Activated B cell treated with CpG ODN at 0.5 μM for 24 hours (primary cell): ENCODE data around the gene BCAS1. TPM values are rescaled to one million over a fixed set of nuclear protein-coding genes. Genes with fewer than 3 reads are reported as not detected.

Source experiments
- ATAC-seq: fragments of 200-7000 bp; cut with Tn5 transposase; one replicate; pipeline ENCODE4 v1.10.0; 2021; ENCODE audit warnings: low read depth, mild to moderate bottlenecking, moderate library complexity
- CTCF ChIA-PET: fragments of 350-600 bp; sonication (Branson Sonifier 250); formaldehyde crosslinking; loops from one replicate; lab custom pipeline; 2021; ENCODE audit warnings: antibody characterized with exemption; lab: Charles Lee
- POLR2A ChIA-PET: fragments of 350-600 bp; sonication (Branson Sonifier 250); formaldehyde crosslinking; loops from one replicate; lab custom pipeline; 2021; ENCODE audit warnings: antibody characterized with exemption; lab: Charles Lee
- DNase-seq: peaks from one replicate; pipeline ENCODE4 v3.0.0; 2022
- H3K27ac Mint-ChIP-seq: one replicate; pipeline ENCODE4 v1.8.0; 2020; ENCODE audit warnings: mixed read lengths
- H3K27me3 Mint-ChIP-seq: one replicate; pipeline ENCODE4 v1.8.0; 2021; ENCODE audit warnings: mixed read lengths
- H3K36me3 Mint-ChIP-seq: one replicate; pipeline ENCODE4 v1.8.0; 2021; ENCODE audit warnings: low read depth, mixed read lengths
- H3K4me1 Mint-ChIP-seq: one replicate; pipeline ENCODE4 v1.8.0; 2021; ENCODE audit warnings: mixed read lengths
- H3K4me3 Mint-ChIP-seq: one replicate; pipeline ENCODE4 v1.8.0; 2020; ENCODE audit warnings: mild to moderate bottlenecking, mixed read lengths
- H3K9me3 Mint-ChIP-seq: one replicate; pipeline ENCODE4 v1.8.0; 2020; ENCODE audit warnings: mixed read lengths
- CTCF ChIP-seq: fragments of 200-600 bp; IDR thresholded peaks from one replicate; pipeline ENCODE4 v1.8.0; 2022; ENCODE audit warnings: antibody characterized with exemption, mild to moderate bottlenecking
- intact Hi-C: fragments of 100-400 bp; cut with micrococcal nuclease; formaldehyde crosslinking; loops from one replicate; pipeline ENCODE4 v1.15.1; 2024
- total RNA-seq: library from RNA; stranded (reverse); gene quantifications from 2 replicates; pipeline ENCODE4 v1.2.3, GENCODE V29; 2022

BCAS1 gene
- total RNA-seq, 1 donor from 2014 or later, result 1.7 TPM

GRCh38 chr20:53922901-53923314, 147.5 kb downstream of the BCAS1 start:
- intact Hi-C loops, result no loop called here
- CTCF ChIA-PET, result interaction anchor here (6.1 kb wide), 1 partner anchor 17 kb away, joined by 45 read pairs; no protein-coding TSS in a partner anchor

GRCh38 chr20:53921443-53921973, 148.9 kb downstream of the BCAS1 start:
- H3K27ac Mint-ChIP-seq, result peak overlapping the region; percentile 56
- H3K4me3 Mint-ChIP-seq, result no peak overlapping the region
- no peak for TF ChIP-seq CTCF
- no peak for ATAC-seq
- no peak for DNase-seq
- H3K4me1 Mint-ChIP-seq, result peaks cover 78% of the 10 kb centered on the region
- intact Hi-C loops, result no loop called here
- no peaks in the 10 kb centered on the region for H3K9me3 Mint-ChIP-seq
- H3K36me3 Mint-ChIP-seq, result no peaks in the 10 kb centered on the region
- ChIA-PET CTCF (interaction anchor here (0.7 kb wide), 1 partner anchor 29 kb away, joined by 3 read pairs; no protein-coding TSS in a partner anchor), POLR2A (interaction anchor here (0.5 to 11.3 kb wide), 2 partner anchors 13 to 199 kb away, joined by 7 to 182 read pairs; no protein-coding TSS in a partner anchor)
- H3K27me3 Mint-ChIP-seq, result no peaks in the 10 kb centered on the region

More at GRCh38 chr20:53922901-53923314, 147.5 kb downstream of the BCAS1 start:
- H3K4me3 Mint-ChIP-seq, result peak overlapping the region; percentile 66
- POLR2A ChIA-PET, result interaction anchor here (0.6 to 11.3 kb wide), 4 partner anchors 12 to 331 kb away, joined by 3 to 182 read pairs (median 3); partner anchors contain the start of gene ZNF217
- ATAC-seq (peak; percentile 47), DNase-seq (no peak)
- H3K27ac Mint-ChIP-seq, result peak overlapping the region; percentile 75
- no peaks in the 10 kb centered on the region for H3K9me3 Mint-ChIP-seq
- H3K4me1 Mint-ChIP-seq, result peaks cover 78% of the 10 kb centered on the region
- no peaks in the 10 kb centered on the region for H3K36me3 Mint-ChIP-seq
- no peaks in the 10 kb centered on the region for H3K27me3 Mint-ChIP-seq
- TF ChIP-seq CTCF, result no peak

GRCh38 chr20:53920647-53921245, 149.6 kb downstream of the BCAS1 start:
- ChIA-PET CTCF (interaction anchor here (7.6 kb wide), 1 partner anchor 19 kb away, joined by 115 read pairs; no protein-coding TSS in a partner anchor), POLR2A (interaction anchor here (11.3 kb wide), 1 partner anchor 14 kb away, joined by 182 read pairs; no protein-coding TSS in a partner anchor)
- H3K9me3 Mint-ChIP-seq, result no peaks in the 10 kb centered on the region
- H3K27ac Mint-ChIP-seq, result peak overlapping the region; percentile 67
- H3K4me3 Mint-ChIP-seq, result no peak overlapping the region
- H3K4me1 Mint-ChIP-seq, result peaks cover 77% of the 10 kb centered on the region
- intact Hi-C loops, result no loop called here
- ATAC-seq (no peak), DNase-seq (no peak)
- H3K27me3 Mint-ChIP-seq, result no peaks in the 10 kb centered on the region
- H3K36me3 Mint-ChIP-seq, result peaks cover 1% of the 10 kb centered on the region
- TF ChIP-seq CTCF, result no peak

- ChIA-PET CTCF (interaction anchor here (0.6 to 7.6 kb wide), 3 partner anchors 13 to 178 kb away, joined by 3 to 115 read pairs (median 58); no protein-coding TSS in a partner anchor), POLR2A (interaction anchor here (11.3 kb wide), 1 partner anchor 15 kb away, joined by 182 read pairs; no protein-coding TSS in a partner anchor)
- Mint-ChIP-seq H3K36me3 (peaks cover 3% of the 10 kb centered on the region), H3K9me3 (no peaks in the 10 kb centered on the region), H3K4me3 (no peak overlapping the region), H3K27me3 (no peaks in the 10 kb centered on the region), H3K27ac (peak overlapping the region; percentile 8), H3K4me1 (peaks cover 77% of the 10 kb centered on the region)
- no peak for DNase-seq
- intact Hi-C loops, result loop anchor here (5.0 to 10.0 kb wide), 4 partner anchors 145 to 278 kb away; no protein-coding TSS in a partner anchor
- no peak for ATAC-seq
- no peak for TF ChIP-seq CTCF
These were observed 150.5 kb downstream of the BCAS1 start for GRCh38 chr20:53919886-53920285.
